ENCODE data around the gene PRKCH. TPM values are rescaled to one million over a fixed set of nuclear protein-coding genes. Genes with fewer than 3 reads are reported as not detected.

PRKCH gene
- total and polyA plus RNA-seq, 2 donors (not counting 3 experiments of a cell fraction or from before 2014, with no cell fraction given): 97.7 to 103 TPM

DNA sequence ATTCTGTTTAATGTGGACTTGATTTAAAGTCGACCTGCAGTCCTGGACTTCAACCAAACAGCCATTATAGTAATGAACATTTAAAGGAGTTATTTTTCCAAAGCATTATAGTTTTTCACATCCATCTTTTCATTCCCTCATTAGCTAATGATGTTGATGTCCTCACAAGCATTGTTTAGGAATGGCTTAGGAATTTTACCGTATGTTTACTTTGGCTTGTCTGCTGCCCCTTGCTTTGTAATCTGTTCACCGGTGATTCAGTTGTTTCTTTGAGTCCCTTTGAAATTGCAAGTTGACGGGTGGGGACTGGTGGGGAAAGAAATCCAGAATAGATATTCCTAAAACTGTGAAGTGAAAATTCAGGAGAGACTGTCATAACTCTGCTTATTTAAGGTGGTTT lies 25.4 kb downstream of the PRKCH start:
- CTCF ChIA-PET: interaction anchor here (0.5 to 1.5 kb wide), 6 partner anchors 9 to 249 kb away, joined by 3 to 5 read pairs (median 4); partner anchors contain the start of gene PRKCH

More for the DNA sequence above, 25.4 kb downstream of the PRKCH start:
- Histone ChIP-seq H3K4me3 (replicated peaks in 1 of 3; ENCODE audit: insufficient read depth in 1 of 3, low read depth in 1 of 3, low read length in 3 of 3) (peak overlapping the region in 1 of 3 experiments; percentile 20), H3K9ac (replicated peaks; ENCODE audit: extremely low read depth, insufficient read depth, low read length) (peak overlapping the region; percentile 56), H4K20me1 (replicated peaks; ENCODE audit: control insufficient read depth, extremely low read depth, insufficient read depth, low read length) (no peaks in the 10 kb centered on the region), H3K27me3 (ENCODE audit: control insufficient read depth in 2 of 2, insufficient read depth in 2 of 2, low read length in 2 of 2) (no peaks in the 10 kb centered on the region), H2AFZ (ENCODE audit: low read depth, low read length) (no peak overlapping the region), H3K9me3 (replicated peaks; ENCODE audit: control insufficient read depth, insufficient read depth, low read length) (no peaks in the 10 kb centered on the region), H3K79me2 (ENCODE audit: control insufficient read depth, insufficient read depth, low read length) (peaks cover 90% of the 10 kb centered on the region), H3K4me1 (ENCODE audit: control insufficient read depth, extremely low read depth, insufficient read depth, low read length) (peaks cover 76% of the 10 kb centered on the region), H3K9me1 (replicated peaks; ENCODE audit: control insufficient read depth, extremely low read depth, insufficient read depth, low read length) (no peaks in the 10 kb centered on the region), H3K4me2 (ENCODE audit: insufficient read depth, low read length) (peak overlapping the region; percentile 77), H3K36me3 (ENCODE audit: control insufficient read depth in 2 of 2, extremely low read depth in 1 of 2, insufficient read depth in 2 of 2, low read length in 2 of 2) (no peaks in the 10 kb centered on the region), H3K27ac (ENCODE audit: insufficient read depth, low read depth, low read length) (peak overlapping the region; percentile 76)
- BruUV-seq (replicated peaks): no TSS peak
- dilution Hi-C loops (cut with MboI; ENCODE audit: extremely low pct_ligation_motif_present, low sequenced_read_pairs) (no loop called here), intact Hi-C loops (cut with micrococcal nuclease) (loop anchor here (1.0 kb wide), 4 partner anchors 8 to 38 kb away; no protein-coding TSS in a partner anchor)
- DNase-seq (ENCODE audit: low read depth, low spot score) (peak; percentile 95), FAIRE-seq (peak; percentile 96)
- TF ChIP-seq GATA2 (IDR thresholded peaks at IDR 0.05; ENCODE audit: insufficient read depth, insufficient read length, low read depth, low read length): peak; percentile 38
- peak; percentile 78 for TF ChIP-seq JUN (IDR thresholded peaks at IDR 0.05; ENCODE audit: borderline replicate concordance, insufficient read depth, insufficient read length, low read depth)
- TF ChIP-seq POLR2A (IDR thresholded peaks at IDR 0.05; ENCODE audit: low read depth, low read length): no peak
- TF ChIP-seq, protein P1, sequence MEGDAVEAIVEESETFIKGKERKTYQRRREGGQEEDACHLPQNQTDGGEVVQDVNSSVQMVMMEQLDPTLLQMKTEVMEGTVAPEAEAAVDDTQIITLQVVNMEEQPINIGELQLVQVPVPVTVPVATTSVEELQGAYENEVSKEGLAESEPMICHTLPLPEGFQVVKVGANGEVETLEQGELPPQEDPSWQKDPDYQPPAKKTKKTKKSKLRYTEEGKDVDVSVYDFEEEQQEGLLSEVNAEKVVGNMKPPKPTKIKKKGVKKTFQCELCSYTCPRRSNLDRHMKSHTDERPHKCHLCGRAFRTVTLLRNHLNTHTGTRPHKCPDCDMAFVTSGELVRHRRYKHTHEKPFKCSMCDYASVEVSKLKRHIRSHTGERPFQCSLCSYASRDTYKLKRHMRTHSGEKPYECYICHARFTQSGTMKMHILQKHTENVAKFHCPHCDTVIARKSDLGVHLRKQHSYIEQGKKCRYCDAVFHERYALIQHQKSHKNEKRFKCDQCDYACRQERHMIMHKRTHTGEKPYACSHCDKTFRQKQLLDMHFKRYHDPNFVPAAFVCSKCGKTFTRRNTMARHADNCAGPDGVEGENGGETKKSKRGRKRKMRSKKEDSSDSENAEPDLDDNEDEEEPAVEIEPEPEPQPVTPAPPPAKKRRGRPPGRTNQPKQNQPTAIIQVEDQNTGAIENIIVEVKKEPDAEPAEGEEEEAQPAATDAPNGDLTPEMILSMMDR (IDR thresholded peaks at IDR 0.05; ENCODE audit: extremely low read depth in 1 of 2, insufficient read depth in 1 of 2, low read depth in 1 of 2, low read length in 2 of 2): no peak
- TF ChIP-seq POLR2AphosphoS5 (IDR thresholded peaks at IDR 0.05; ENCODE audit: insufficient read depth, low read depth, low read length): peak; percentile 54
- TF ChIP-seq FOS (IDR thresholded peaks at IDR 0.05; ENCODE audit: borderline replicate concordance, insufficient read depth, low read length): peak; percentile 54
- POLR2A ChIA-PET: interaction anchor here (1.0 kb wide), 1 partner anchor 39 kb away, joined by 4 read pairs; no protein-coding TSS in a partner anchor
